K562 (cell line): ENCODE results near the gene BPIFB6. TPM values are rescaled to one million over a fixed set of nuclear protein-coding genes. Genes with fewer than 3 reads are reported as not detected.

Experiments used
- ATAC-seq: fragments of 200-7000 bp; cut with Tn5 transposase; 3 replicates; pipeline ENCODE4 v1.9.1; 2020; ENCODE audit warnings: moderate library complexity
- BruUV-seq: library from RNA; stranded (reverse); fragments of 400-500 nt; replicated peaks from 2 replicates; lab custom pipeline; 2021; lab: Mats Ljungman, UMichigan
- CTCF ChIA-PET: fragments of 300-600 bp; formaldehyde crosslinking; extraction: SDS; loops from one replicate; lab custom pipeline; 2021; ENCODE audit warnings: low intra/inter-chr PET ratio; lab: Yijun Ruan, JAX
- POLR2A ChIA-PET: fragments of 300-600, 350-650 bp; sonication (Branson Sonifier 250); formaldehyde crosslinking; extraction: SDS; loops from one replicate; lab custom pipeline; 2021; ENCODE audit warnings: antibody characterized with exemption, inconsistent platforms; lab: Yijun Ruan, JAX
- DNase-seq, 4 experiments: peaks; one replicate each; pipeline versions ENCODE4 v3.0.0 to v3.0.0-alpha.2; 2011 to 2018; ENCODE audit warnings: low spot score in 3 of 4, mixed read lengths in 3 of 4; ENCODE audit errors: extremely low read depth in 1 of 4
- FAIRE-seq: peaks from 2 replicates; lab custom pipeline; 2011; peaks lifted over from hg19 to GRCh38; lab: Jason Lieb, UNC
- H2AFZ ChIP-seq: 2 replicates; pipeline ENCODE4 v1.6.0; 2011; ENCODE audit warnings: low read depth, low read length, control low read depth, inconsistent platforms
- H3K27ac ChIP-seq: fragments of 200-600 bp; 3 replicates; pipeline ENCODE4 v1.8.0; 2011; ENCODE audit warnings: low read depth, mild to moderate bottlenecking, control low read depth, inconsistent platforms, low read length, moderate library complexity, mixed read lengths; ENCODE audit errors: extremely low read depth
- H3K27me3 ChIP-seq, 2 experiments: fragments of 300-600 bp in 1 of 2; 2 replicates in 1 of 2; 3 replicates in 1 of 2; pipeline versions ENCODE4 v1.6.0 to v1.8.0; 2011; ENCODE audit warnings: inconsistent platforms in 2 of 2, low read length in 2 of 2, mild to moderate bottlenecking in 1 of 2, mixed read lengths in 1 of 2, moderate library complexity in 1 of 2; ENCODE audit not compliant: control insufficient read depth in 2 of 2, insufficient read depth in 2 of 2
- H3K36me3 ChIP-seq: fragments of 300-600 bp; 3 replicates; pipeline ENCODE4 v1.8.0; 2011; ENCODE audit warnings: mild to moderate bottlenecking, low read length, inconsistent platforms; ENCODE audit not compliant: control insufficient read depth, insufficient read depth
- H3K4me1 ChIP-seq, 2 experiments: fragments of 200-600 bp in 1 of 2; replicated peaks in 1 of 2; 2 replicates in 1 of 2; 3 replicates in 1 of 2; pipeline versions ENCODE4 v1.5.1 to v1.8.0; 2011; ENCODE audit warnings: inconsistent platforms in 2 of 2, low read length in 2 of 2, mild to moderate bottlenecking in 1 of 2, mixed read lengths in 1 of 2, moderate library complexity in 1 of 2; ENCODE audit not compliant: control insufficient read depth in 2 of 2, insufficient read depth in 2 of 2
- H3K4me2 ChIP-seq: 2 replicates; pipeline ENCODE4 v1.6.1; 2011; ENCODE audit warnings: low read length, control low read depth, inconsistent platforms, mixed read lengths; ENCODE audit not compliant: insufficient read depth
- H3K4me3 ChIP-seq: fragments of 200-600 bp; sonication (generic), shearing (Covaris generic); 2 replicates; pipeline ENCODE4 v1.5.1; 2016; ENCODE audit warnings: control low read depth, inconsistent platforms
- H3K79me2 ChIP-seq: fragments of 200-600 bp; 3 replicates; pipeline ENCODE4 v1.8.0; 2011; ENCODE audit warnings: low read length, inconsistent platforms; ENCODE audit not compliant: control insufficient read depth, insufficient read depth
- H3K9ac ChIP-seq, 2 experiments: 2 replicates each; pipeline versions ENCODE4 v1.6.0 to v1.6.1; 2011; ENCODE audit warnings: low read depth in 2 of 2, low read length in 2 of 2, control low read depth in 1 of 2, inconsistent platforms in 1 of 2, mild to moderate bottlenecking in 1 of 2, mixed read lengths in 1 of 2; ENCODE audit not compliant: insufficient read depth in 1 of 2
- H3K9me1 ChIP-seq: one replicate; pipeline ENCODE4 v1.6.0; 2011; ENCODE audit warnings: inconsistent platforms, mild to moderate bottlenecking, low read length, moderate library complexity; ENCODE audit not compliant: control insufficient read depth, insufficient read depth
- H3K9me3 ChIP-seq: replicated peaks from 2 replicates; pipeline ENCODE4 v1.5.1; 2011; ENCODE audit warnings: low read depth, low read length, inconsistent platforms; ENCODE audit not compliant: control insufficient read depth, insufficient read depth
- H4K20me1 ChIP-seq: replicated peaks from 2 replicates; pipeline ENCODE4 v1.6.1; 2011; ENCODE audit warnings: low read length, inconsistent platforms, mixed read lengths; ENCODE audit not compliant: control insufficient read depth, insufficient read depth
- BCOR ChIP-seq: fragments of 450-650 bp; IDR thresholded peaks from 2 replicates; pipeline ENCODE4 v1.6.1; 2016
- BRD9 ChIP-seq: fragments of 450-650 bp; IDR thresholded peaks from 2 replicates; pipeline ENCODE4 v1.6.1; 2018; ENCODE audit warnings: low read depth; ENCODE audit not compliant: partially characterized antibody
- DDX20 ChIP-seq: fragments of 450-650 bp; IDR thresholded peaks from 2 replicates; pipeline ENCODE4 v1.6.1; 2016; ENCODE audit warnings: missing genetic modification characterization, low read depth, mild to moderate bottlenecking, missing compliant biosample characterization, moderate library complexity
- E2F3 ChIP-seq: fragments of 250-450 bp; sonication (Bioruptor Pico); IDR thresholded peaks from 2 replicates; pipeline ENCODE4 v1.4.0; 2020; ENCODE audit warnings: mild to moderate bottlenecking
- GATAD2B ChIP-seq: fragments of 450-650 bp; IDR thresholded peaks from 2 replicates; pipeline ENCODE4 v1.6.1; 2017; ENCODE audit warnings: mild to moderate bottlenecking, borderline replicate concordance
- HNRNPLL ChIP-seq: fragments of 200-400 bp; formaldehyde crosslinking; IDR thresholded peaks from 2 replicates; pipeline ENCODE4 v1.6.1; 2017; ENCODE audit warnings: low read length, low read depth, mild to moderate bottlenecking; ENCODE audit not compliant: poor library complexity, severe bottlenecking
- MAZ ChIP-seq, 2 experiments: fragments of 450-650 bp in 1 of 2; sonication (generic) in 1 of 2; formaldehyde crosslinking; IDR thresholded peaks in 1 of 2; conservative IDR thresholded peaks in 1 of 2; 2 replicates each; pipeline versions ENCODE4 v1.4.0 to v1.5.0; 2020; ENCODE audit warnings: mild to moderate bottlenecking in 1 of 2, missing genetic modification reagents in 1 of 2
- MEF2A ChIP-seq: IDR thresholded peaks from 2 replicates; pipeline ENCODE4 v1.6.1; 2011; ENCODE audit warnings: low read depth, mild to moderate bottlenecking, low read length, moderate library complexity; ENCODE audit not compliant: control insufficient read depth
- RBM25 ChIP-seq: fragments of 200-400 bp; formaldehyde crosslinking; IDR thresholded peaks from 2 replicates; pipeline ENCODE4 v1.6.1; 2018; ENCODE audit warnings: low read length, low read depth, moderate library complexity; ENCODE audit not compliant: severe bottlenecking
- SMARCA5 ChIP-seq: fragments of 450-650 bp; IDR thresholded peaks from 2 replicates; pipeline ENCODE4 v1.6.1; 2016
- ZBTB7A ChIP-seq: IDR thresholded peaks from 2 replicates; pipeline ENCODE4 v1.6.1; 2011; ENCODE audit warnings: low read depth, mild to moderate bottlenecking, low read length, moderate library complexity, borderline replicate concordance; ENCODE audit not compliant: control insufficient read depth
- ZFP36 ChIP-seq: fragments of 150-350 bp; IDR thresholded peaks from 2 replicates; pipeline ENCODE4 v1.6.1; 2018; ENCODE audit warnings: low read length, low read depth; ENCODE audit not compliant: partially characterized antibody
- ZNF224 ChIP-seq: sonication (generic); formaldehyde crosslinking; IDR thresholded peaks from 2 replicates; pipeline ENCODE4 v1.8.0; 2022; ENCODE audit warnings: mild to moderate bottlenecking, missing genetic modification reagents
- WGBS: fragments of 100-300 bp; shearing (Covaris generic); methylation state at CpG from one replicate; pipeline ENCODE4 v1.1.6; 2016; ENCODE audit warnings: low coverage, mixed read lengths; ENCODE audit not compliant: insufficient coverage; ENCODE audit errors: missing lambda C conversion rate; 5-methylcytosine and 5-hydroxymethylcytosine counted together
- in situ Hi-C: fragments of 300-500 bp; cut with MboI; formaldehyde crosslinking; loops from 4 replicates; pipeline ENCODE4 v1.15.0; 2018; ENCODE audit warnings: inconsistent platforms, mixed read lengths
- intact Hi-C: fragments of 100-400 bp; cut with micrococcal nuclease; formaldehyde crosslinking; loops from 2 replicates; pipeline ENCODE4 v1.14.2; 2022
- polyA plus RNA-seq, 8 experiments: library from polyadenylated mRNA; depleted of rRNA in 4 of 8; stranded (reverse) in 5 of 8; unstranded in 3 of 8; fragments of >200 nt; fragmentation: Nextera tagmentation in 2 of 8; fragmentation: Illumina TruSeq in 1 of 8; extraction: Ambion mirVana in 2 of 8; extraction: Trizol in 1 of 8; gene quantifications; 2 replicates each; pipeline versions ENCODE4 v1.2.1 to v1.2.3, GENCODE V29; 2011 to 2014; ENCODE audit warnings: inconsistent platforms in 1 of 8, missing spikeins in 1 of 8
- total RNA-seq, 7 experiments: library from RNA; depleted of rRNA in 6 of 7; stranded (reverse); fragments of >200 nt in 6 of 7; fragmentation: Illumina TruSeq in 2 of 7; extraction: Trizol in 2 of 7; gene quantifications; 2 replicates each; pipeline versions ENCODE4 v1.2.1 to v1.2.3, GENCODE V29; 2011 to 2021; ENCODE audit warnings: low replicate concordance in 1 of 7
- TF ChIP-seq, protein P1 (sequence below): fragments of 450-650 bp; formaldehyde crosslinking; IDR thresholded peaks from 2 replicates; pipeline ENCODE4 v1.4.0; 2020; ENCODE audit warnings: mild to moderate bottlenecking, mixed read lengths

Gene BPIFB6
- total and polyA plus RNA-seq, 9 of the 15 experiments (the other 6 are each of a cell fraction or from before 2014, with no cell fraction given): not detected

DNA sequence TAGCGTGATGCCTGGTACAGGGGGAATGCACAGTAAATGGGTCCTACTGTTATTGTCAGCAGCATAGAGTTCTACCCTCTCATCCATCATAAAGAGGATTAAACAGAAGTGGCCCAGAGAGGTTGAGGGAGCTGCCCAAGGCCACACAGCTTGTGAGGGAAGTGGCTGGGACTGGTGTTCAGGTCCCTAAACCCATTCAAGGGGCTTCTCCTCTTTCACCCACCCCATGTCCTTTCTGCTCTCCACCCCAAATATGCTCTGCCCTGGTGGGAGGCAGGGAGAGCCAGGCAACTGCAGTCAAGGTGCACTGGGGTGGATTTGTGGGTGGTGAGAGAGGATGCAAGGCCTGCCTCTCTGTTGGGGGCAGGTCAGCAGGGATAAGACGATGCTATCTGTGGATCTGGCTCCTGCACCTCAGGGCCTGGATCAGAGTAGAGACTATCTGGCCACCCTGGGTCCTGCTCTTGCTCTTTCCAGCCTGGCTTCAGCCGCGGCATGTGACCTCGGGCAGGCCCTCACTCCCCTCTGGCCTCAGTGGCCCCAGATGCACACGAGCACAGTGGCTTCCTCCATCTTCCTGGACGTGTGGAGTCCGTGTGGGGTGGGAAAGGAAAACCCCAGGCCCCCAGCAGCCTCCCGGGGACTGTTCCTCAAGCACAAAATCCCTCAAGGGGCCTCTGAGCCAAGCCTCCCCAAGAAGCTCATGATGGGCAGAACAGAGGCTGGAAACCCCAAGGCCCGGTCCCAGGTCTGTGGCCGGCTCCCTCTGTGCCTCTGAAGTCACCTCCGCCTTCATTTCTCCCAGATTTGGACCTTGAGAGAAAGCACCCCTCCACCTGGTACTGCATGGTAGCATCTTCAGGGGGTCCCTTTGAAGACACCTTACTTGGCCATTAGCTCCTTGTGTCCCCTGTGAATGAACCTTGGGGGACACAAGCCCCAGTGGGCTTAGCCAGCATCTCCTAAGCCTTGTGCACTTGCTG, 3.4 kb upstream of the BPIFB6 start:
- TF ChIP-seq ZNF224 (CRISPR knock-in tag) (no peak), MEF2A (no peak), GATAD2B (no peak), ZBTB7A (no peak), DDX20 (no peak), E2F3 (CRISPR knock-in tag) (no peak), SMARCA5 (peak; percentile 38; the same call in 1 of the 2 replicates), BCOR (0 out of 2 replicates have a peak, but pooled peaks have one; percentile 3), MAZ (CRISPR knock-in tag; conservative IDR thresholded peaks at IDR 0.05 in 1 of 2, IDR thresholded peaks at IDR 0.05 in 1 of 2) (no peak), HNRNPLL (no peak), ZFP36 (peak; percentile 66), RBM25 (peak; percentile 49), BRD9 (peak; percentile 49)
- TF ChIP-seq, protein P1, sequence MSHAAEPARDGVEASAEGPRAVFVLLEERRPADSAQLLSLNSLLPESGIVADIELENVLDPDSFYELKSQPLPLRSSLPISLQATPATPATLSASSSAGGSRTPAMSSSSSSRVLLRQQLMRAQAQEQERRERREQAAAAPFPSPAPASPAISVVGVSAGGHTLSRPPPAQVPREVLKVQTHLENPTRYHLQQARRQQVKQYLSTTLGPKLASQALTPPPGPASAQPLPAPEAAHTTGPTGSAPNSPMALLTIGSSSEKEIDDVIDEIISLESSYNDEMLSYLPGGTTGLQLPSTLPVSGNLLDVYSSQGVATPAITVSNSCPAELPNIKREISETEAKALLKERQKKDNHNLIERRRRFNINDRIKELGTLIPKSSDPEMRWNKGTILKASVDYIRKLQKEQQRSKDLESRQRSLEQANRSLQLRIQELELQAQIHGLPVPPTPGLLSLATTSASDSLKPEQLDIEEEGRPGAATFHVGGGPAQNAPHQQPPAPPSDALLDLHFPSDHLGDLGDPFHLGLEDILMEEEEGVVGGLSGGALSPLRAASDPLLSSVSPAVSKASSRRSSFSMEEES: no peak
- Histone ChIP-seq H3K79me2 (no peaks in the 10 kb centered on the region), H3K27ac (no peak overlapping the region), H2AFZ (no peak overlapping the region), H3K9me3 (no peaks in the 10 kb centered on the region), H3K9ac (no peak overlapping the region; a peak in 1 of 4 replicates), H3K36me3 (no peaks in the 10 kb centered on the region), H3K9me1 (no peaks in the 10 kb centered on the region), H3K27me3 (no peaks in the 10 kb centered on the region; a peak in 2 of 5 replicates), H3K4me3 (no peak overlapping the region), H4K20me1 (no peaks in the 10 kb centered on the region; the same call in 1 of the 2 replicates), H3K4me1 (peaks cover 0 to 3% of the 10 kb centered on the region in 2 experiments; a peak in 1 of 5 replicates), H3K4me2 (no peak overlapping the region)
- no peak for FAIRE-seq
- ChIA-PET POLR2A (interaction anchor here (0.6 kb wide), 2 partner anchors 9 to 823 kb away, joined by 3 read pairs; no protein-coding TSS in a partner anchor), CTCF (no interaction called here)
- no TSS peak for BruUV-seq
- in situ Hi-C loops: no loop called here
- ATAC-seq: no peak
- intact Hi-C loops: no loop called here
- DNase-seq: no peak
- WGBS: 0% methylated on average over 11 of the region's 12 CpGs
